Measurements from ENCODE around the gene PDE6B.

Gene PDE6B

GRCh38 chr4:685679-686412 is 60.5 kb downstream of the PDE6B start:
- H3K4me3 ChIP-seq (ENCODE audit: control insufficient read depth, low read depth, low read length), result no peak overlapping the region
- DNase-seq (ENCODE audit: low read depth), result no peak
- TF ChIP-seq CTCF (conservative IDR thresholded peaks at IDR 0.05; ENCODE audit: control insufficient read depth, insufficient read depth, low read depth, low read length), result no peak

- TF ChIP-seq CTCF (conservative IDR thresholded peaks at IDR 0.05; ENCODE audit: control insufficient read depth, insufficient read depth, low read depth, low read length), result no peak
- DNase-seq (ENCODE audit: low read depth), result no peak
- H3K4me3 ChIP-seq (ENCODE audit: control insufficient read depth, low read depth, low read length), result no peak overlapping the region
Observed at GRCh38 chr4:686413-687040, 61.2 kb downstream of the PDE6B start.

- DNase-seq (ENCODE audit: low read depth), result peak; percentile 97
- no peak for TF ChIP-seq CTCF (conservative IDR thresholded peaks at IDR 0.05; ENCODE audit: control insufficient read depth, insufficient read depth, low read depth, low read length)
- H3K4me3 ChIP-seq (ENCODE audit: control insufficient read depth, low read depth, low read length), result peak overlapping the region; percentile 33
Observed at GRCh38 chr4:687048-687970, 61.9 kb downstream of the PDE6B start.

- DNase-seq (ENCODE audit: low read depth), result no peak
- peak overlapping the region; percentile 38 for H3K4me3 ChIP-seq (ENCODE audit: control insufficient read depth, low read depth, low read length)
- no peak for TF ChIP-seq CTCF (conservative IDR thresholded peaks at IDR 0.05; ENCODE audit: control insufficient read depth, insufficient read depth, low read depth, low read length)
Observed at GRCh38 chr4:687971-688853, 62.8 kb downstream of the PDE6B start.

GRCh38 chr4:688854-689681 is 63.7 kb downstream of the PDE6B start, which contains the start of gene SLC49A3:
TSS of gene SLC49A3 (minus strand) at chr4:689151. CDS start at chr4:689127, 24 bp downstream.
- no peak for DNase-seq (ENCODE audit: low read depth)
- H3K4me3 ChIP-seq (ENCODE audit: control insufficient read depth, low read depth, low read length), result peak within 1 kb of the TSS; percentile 38
- TF ChIP-seq CTCF (conservative IDR thresholded peaks at IDR 0.05; ENCODE audit: control insufficient read depth, insufficient read depth, low read depth, low read length), result no peak
